H1 (cell line): ENCODE results near the gene ATP6V1G1. TPM values are rescaled to one million over a fixed set of nuclear protein-coding genes. Genes with fewer than 3 reads are reported as not detected.

Source experiments
- CHD7 ChIP-seq: fragments of 300-600 bp; sonication (generic); IDR thresholded peaks from 2 replicates; pipeline ENCODE4 v1.7.1; 2012; ENCODE audit warnings: low read length, moderate library complexity, mild to moderate bottlenecking, inconsistent platforms; ENCODE audit not compliant: insufficient replicate concordance
- GTF2F1 ChIP-seq: IDR thresholded peaks from 2 replicates; pipeline ENCODE4 v1.6.1; 2012; ENCODE audit warnings: low read depth, low read length, improper control_type of control experiment, borderline replicate concordance
- POU5F1 ChIP-seq: IDR thresholded peaks from 2 replicates; pipeline ENCODE4 v1.6.1; 2011; ENCODE audit warnings: low read depth, mild to moderate bottlenecking, low read length, moderate library complexity
- polyA plus RNA-seq, 7 experiments: library from polyadenylated mRNA; depleted of rRNA in 3 of 7; stranded (reverse) in 5 of 7; unstranded in 2 of 7; fragments of >200 nt in 5 of 7; fragments of 200-250 nt in 2 of 7; gene quantifications; 1 replicate in 5 of 7; 2 replicates in 1 of 7; 4 replicates in 1 of 7; pipeline versions ENCODE4 v1.2.1 to v1.2.3, GENCODE V29; 2011 to 2013; ENCODE audit warnings: missing spikeins in 2 of 7, mixed read lengths in 2 of 7
- total RNA-seq: library from RNA; stranded (reverse); fragmentation: NEBNext Ultra II Directional; extraction: Animal tissue kit (Norgen Biotek cat#: 25700); gene quantifications from 2 replicates; pipeline ENCODE4 v1.2.1, GENCODE V29; 2021

ATP6V1G1 gene
- total and polyA plus RNA-seq, 2 of the 8 experiments (the other 6 are each of a cell fraction or from before 2014, with no cell fraction given) = 112 to 124 TPM

- TF ChIP-seq CHD7 (no peak), GTF2F1 (no peak), POU5F1 (no peak)
Observed at GRCh38 chr9:114602620-114603019, 15.1 kb downstream of the ATP6V1G1 start (continued).
